ENCODE measurements around the gene HNRNPK. TPM values are rescaled to one million over a fixed set of nuclear protein-coding genes. Genes with fewer than 3 reads are reported as not detected.

Gene HNRNPK
- total and polyA plus RNA-seq, 4 donors = 535 to 647 (median 584) TPM

DNA sequence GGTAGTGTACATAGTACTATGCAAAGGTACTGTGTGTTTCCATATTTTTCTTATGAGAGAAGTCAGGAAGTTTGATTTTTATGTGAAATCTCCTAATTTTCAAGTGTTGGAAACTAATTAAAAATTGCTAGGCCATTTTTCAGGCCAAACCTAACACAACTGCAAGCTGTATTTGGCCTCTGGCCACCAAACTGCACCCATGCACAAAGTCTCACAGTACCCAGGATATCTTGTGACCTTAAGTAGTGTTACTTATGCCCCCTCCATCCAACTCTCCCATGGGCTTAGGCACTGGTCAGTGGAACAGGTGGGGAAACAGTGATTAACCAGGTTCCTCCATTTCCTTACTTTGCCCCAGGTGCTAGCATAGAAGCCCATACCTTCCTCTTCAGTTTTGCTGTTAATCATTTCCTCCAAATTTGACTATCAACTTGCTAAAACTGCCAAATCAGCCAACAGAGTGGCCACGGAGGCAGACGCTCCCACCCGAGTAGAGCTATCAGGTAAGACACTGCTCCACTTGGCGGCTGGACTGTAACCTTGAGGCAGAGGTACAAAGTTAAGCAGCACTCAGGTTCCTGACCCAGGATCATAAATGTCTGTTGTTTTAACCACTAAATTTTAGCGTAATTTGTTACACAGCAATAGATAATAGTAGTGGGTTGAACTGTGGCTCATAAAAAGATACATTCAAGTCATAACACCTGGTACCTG, 39.3 kb downstream of the HNRNPK start:
- Histone ChIP-seq H3K4me1 (ENCODE audit: control insufficient read depth, insufficient read depth, low read length) (no peaks in the 10 kb centered on the region), H3K27ac (ENCODE audit: low read depth, low read length) (no peak overlapping the region), H3K27me3 (ENCODE audit: control insufficient read depth, insufficient read depth, low read length) (no peaks in the 10 kb centered on the region), H3K9me3 (ENCODE audit: control insufficient read depth, insufficient read depth, low read length) (no peaks in the 10 kb centered on the region), H3K36me3 (ENCODE audit: control insufficient read depth, insufficient read depth, low read length) (peaks cover 32% of the 10 kb centered on the region), H3K4me3 (ENCODE audit: low read depth, low read length) (no peak overlapping the region)
- WGBS (ENCODE audit: insufficient coverage) = 100% methylated on average over 4 of the region's 5 CpGs
- no peak for DNase-seq (ENCODE audit: low read depth in 4 of 6, low spot score in 6 of 6)

DNA sequence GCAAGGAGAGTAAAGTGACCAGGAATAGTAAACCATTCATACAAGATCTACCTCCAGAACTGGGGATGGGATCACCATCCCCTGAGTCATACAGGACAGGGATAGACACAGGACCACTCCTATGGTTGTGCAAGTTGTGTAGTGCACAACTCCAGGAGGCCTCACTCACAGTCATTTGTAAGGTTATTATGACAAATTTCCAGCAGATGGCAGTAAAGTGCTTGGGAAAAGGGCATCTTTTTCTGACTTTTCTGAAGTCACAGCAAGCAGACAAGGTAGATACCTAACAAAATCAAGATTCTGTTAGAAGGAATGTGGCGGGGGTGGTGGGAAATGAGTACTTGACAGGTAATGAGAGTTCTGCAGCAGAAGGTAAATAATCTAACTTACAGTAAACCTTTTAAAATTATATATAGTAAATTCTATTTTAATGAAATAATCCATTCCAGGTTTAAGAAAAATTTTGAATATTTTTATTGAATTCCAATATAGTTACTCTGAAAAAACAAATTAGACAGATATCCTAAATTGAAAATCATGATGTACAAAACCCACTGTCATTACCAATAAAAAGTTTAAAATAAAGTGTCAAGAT, 42.1 kb downstream of the HNRNPK start:
- no peak overlapping the region for H3K27ac ChIP-seq (ENCODE audit: low read depth, low read length)
- H3K36me3 ChIP-seq (ENCODE audit: control insufficient read depth, insufficient read depth, low read length) = peaks cover 21% of the 10 kb centered on the region
- H3K27me3 ChIP-seq (ENCODE audit: control insufficient read depth, insufficient read depth, low read length) = no peaks in the 10 kb centered on the region
- no CpG with 5 or more reads among the region's 1 CpG for WGBS (ENCODE audit: insufficient coverage)
- H3K4me3 ChIP-seq (ENCODE audit: low read depth, low read length) = no peak overlapping the region
- H3K4me1 ChIP-seq (ENCODE audit: control insufficient read depth, insufficient read depth, low read length) = no peaks in the 10 kb centered on the region
- DNase-seq (ENCODE audit: low read depth in 4 of 6, low spot score in 6 of 6) = peak in 5 of 6 donors; percentile 35 to 93 (median 48)
- no peaks in the 10 kb centered on the region for H3K9me3 ChIP-seq (ENCODE audit: control insufficient read depth, insufficient read depth, low read length)

GRCh38 chr9:83936523-83936922, 43.5 kb downstream of the HNRNPK start:
- 97% methylated on average over 5 of the region's 6 CpGs for WGBS (ENCODE audit: insufficient coverage)
- no peaks in the 10 kb centered on the region for H3K9me3 ChIP-seq (ENCODE audit: control insufficient read depth, insufficient read depth, low read length)

DNA sequence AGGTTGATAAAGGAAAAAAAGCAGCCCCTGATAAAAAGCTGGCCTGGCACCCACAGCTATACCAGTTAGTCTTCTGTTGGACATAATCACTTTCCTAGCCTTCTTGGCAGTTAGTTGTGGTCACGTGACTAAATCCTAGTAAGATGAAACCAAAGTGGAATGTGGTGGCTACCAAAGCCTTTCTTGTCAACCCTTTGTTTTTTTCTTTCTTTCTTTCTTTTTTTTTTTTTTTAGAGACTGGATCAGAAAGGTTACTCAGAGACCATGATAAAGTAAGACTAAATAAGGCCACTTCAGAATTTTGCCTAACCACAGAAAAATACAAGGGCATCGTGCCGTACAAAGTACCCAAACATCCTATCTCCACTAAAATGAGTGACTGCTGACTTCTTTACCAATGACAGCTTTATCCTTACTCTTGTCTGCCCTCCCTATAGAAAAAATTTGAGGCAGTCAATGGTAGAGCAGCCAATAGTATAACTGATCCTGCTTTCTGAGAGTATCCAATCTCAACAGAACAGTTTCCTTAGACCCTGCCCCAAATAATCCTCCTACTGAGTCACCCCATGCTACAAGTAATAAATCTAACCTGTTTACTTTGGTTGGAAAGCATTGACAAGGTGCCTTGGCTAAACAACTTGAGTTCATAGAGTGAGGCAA, 44.6 kb downstream of the HNRNPK start:
- Histone ChIP-seq H3K36me3 (ENCODE audit: control insufficient read depth, insufficient read depth, low read length) (peaks cover 9% of the 10 kb centered on the region), H3K4me3 (ENCODE audit: low read depth, low read length) (no peak overlapping the region), H3K9me3 (ENCODE audit: control insufficient read depth, insufficient read depth, low read length) (no peaks in the 10 kb centered on the region), H3K27me3 (ENCODE audit: control insufficient read depth, insufficient read depth, low read length) (no peaks in the 10 kb centered on the region), H3K4me1 (ENCODE audit: control insufficient read depth, insufficient read depth, low read length) (no peaks in the 10 kb centered on the region), H3K27ac (ENCODE audit: low read depth, low read length) (no peak overlapping the region)
- DNase-seq (ENCODE audit: low read depth in 4 of 6, low spot score in 6 of 6) = peak in 1 of 6 donors; percentile 39
- WGBS (ENCODE audit: insufficient coverage) = no CpG with 5 or more reads among the region's 3 CpGs

More at GRCh38 chr9:83936523-83936922, 43.5 kb downstream of the HNRNPK start:
- no peak for DNase-seq (ENCODE audit: low read depth in 4 of 6, low spot score in 6 of 6)
- no peaks in the 10 kb centered on the region for H3K27me3 ChIP-seq (ENCODE audit: control insufficient read depth, insufficient read depth, low read length)
- no peak overlapping the region for H3K4me3 ChIP-seq (ENCODE audit: low read depth, low read length)
- H3K27ac ChIP-seq (ENCODE audit: low read depth, low read length) = no peak overlapping the region
- H3K4me1 ChIP-seq (ENCODE audit: control insufficient read depth, insufficient read depth, low read length) = no peaks in the 10 kb centered on the region
- peaks cover 13% of the 10 kb centered on the region for H3K36me3 ChIP-seq (ENCODE audit: control insufficient read depth, insufficient read depth, low read length)

- H3K36me3 ChIP-seq (ENCODE audit: control insufficient read depth, insufficient read depth, low read length) = peaks cover 7% of the 10 kb centered on the region
- H3K4me1 ChIP-seq (ENCODE audit: control insufficient read depth, insufficient read depth, low read length) = no peaks in the 10 kb centered on the region
- H3K4me3 ChIP-seq (ENCODE audit: low read depth, low read length) = no peak overlapping the region
- no peaks in the 10 kb centered on the region for H3K9me3 ChIP-seq (ENCODE audit: control insufficient read depth, insufficient read depth, low read length)
- WGBS (ENCODE audit: insufficient coverage) = no CpG with 5 or more reads among the region's 5 CpGs
- no peak for DNase-seq (ENCODE audit: low read depth in 4 of 6, low spot score in 6 of 6)
- no peaks in the 10 kb centered on the region for H3K27me3 ChIP-seq (ENCODE audit: control insufficient read depth, insufficient read depth, low read length)
- no peak overlapping the region for H3K27ac ChIP-seq (ENCODE audit: low read depth, low read length)
These were observed 45.3 kb downstream of the HNRNPK start for GRCh38 chr9:83934569-83935275.

- no peak overlapping the region for H3K4me3 ChIP-seq (ENCODE audit: low read depth, low read length)
- H3K4me1 ChIP-seq (ENCODE audit: control insufficient read depth, insufficient read depth, low read length) = no peaks in the 10 kb centered on the region
- no peaks in the 10 kb centered on the region for H3K9me3 ChIP-seq (ENCODE audit: control insufficient read depth, insufficient read depth, low read length)
- H3K36me3 ChIP-seq (ENCODE audit: control insufficient read depth, insufficient read depth, low read length) = peaks cover 2% of the 10 kb centered on the region
- no peak for DNase-seq (ENCODE audit: low read depth in 4 of 6, low spot score in 6 of 6)
- no CpG with 5 or more reads among the region's 3 CpGs for WGBS (ENCODE audit: insufficient coverage)
- H3K27ac ChIP-seq (ENCODE audit: low read depth, low read length) = no peak overlapping the region
- no peaks in the 10 kb centered on the region for H3K27me3 ChIP-seq (ENCODE audit: control insufficient read depth, insufficient read depth, low read length)
These were observed 46.2 kb downstream of the HNRNPK start for GRCh38 chr9:83933790-83934189.

DNA sequence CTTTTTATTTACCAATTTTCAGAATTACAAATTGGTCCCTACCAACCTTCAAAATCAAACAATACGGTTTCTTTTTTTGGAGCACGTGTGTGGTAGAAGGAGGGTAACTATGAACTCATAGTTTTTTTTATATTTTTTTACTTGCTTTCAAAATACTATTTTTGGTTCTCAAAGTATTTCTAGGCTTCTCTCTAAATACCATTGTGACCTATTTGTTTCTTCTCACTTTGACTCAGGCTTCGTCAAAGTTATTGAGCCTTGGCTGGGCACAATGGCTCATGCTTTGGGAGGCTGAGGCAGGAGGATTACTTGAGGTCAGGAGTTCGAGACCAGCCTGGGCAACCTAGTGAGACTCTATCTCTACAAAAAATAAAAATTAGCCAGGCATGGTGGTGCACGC, 47.2 kb downstream of the HNRNPK start:
- Histone ChIP-seq H3K4me3 (ENCODE audit: low read depth, low read length) (no peak overlapping the region), H3K27ac (ENCODE audit: low read depth, low read length) (no peak overlapping the region), H3K4me1 (ENCODE audit: control insufficient read depth, insufficient read depth, low read length) (no peaks in the 10 kb centered on the region), H3K9me3 (ENCODE audit: control insufficient read depth, insufficient read depth, low read length) (no peaks in the 10 kb centered on the region), H3K27me3 (ENCODE audit: control insufficient read depth, insufficient read depth, low read length) (no peaks in the 10 kb centered on the region), H3K36me3 (ENCODE audit: control insufficient read depth, insufficient read depth, low read length) (no peaks in the 10 kb centered on the region)
- DNase-seq (ENCODE audit: low read depth in 4 of 6, low spot score in 6 of 6) = no peak
- no CpG with 5 or more reads among the region's 5 CpGs for WGBS (ENCODE audit: insufficient coverage)

DNA sequence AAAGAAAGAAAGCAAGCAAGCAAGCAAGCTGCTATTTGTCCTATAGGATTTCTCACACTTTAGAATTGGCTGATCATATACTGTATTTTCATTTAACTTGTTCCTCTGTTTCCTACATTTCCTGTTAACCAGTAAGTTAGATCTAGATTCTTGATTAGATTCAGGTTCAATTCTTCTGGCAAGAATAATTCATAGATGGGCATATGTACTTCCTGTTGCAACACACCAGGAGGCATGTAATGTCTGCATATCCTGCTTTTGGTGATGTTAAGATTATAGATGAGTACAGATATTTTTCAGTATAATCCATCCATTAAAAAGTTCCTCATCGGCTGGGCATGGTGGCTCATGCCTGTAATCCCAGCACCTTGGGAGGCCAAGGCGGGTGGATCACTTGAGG, 48.0 kb downstream of the HNRNPK start:
- Histone ChIP-seq H3K27ac (ENCODE audit: low read depth, low read length) (no peak overlapping the region), H3K4me1 (ENCODE audit: control insufficient read depth, insufficient read depth, low read length) (no peaks in the 10 kb centered on the region), H3K9me3 (ENCODE audit: control insufficient read depth, insufficient read depth, low read length) (no peaks in the 10 kb centered on the region), H3K36me3 (ENCODE audit: control insufficient read depth, insufficient read depth, low read length) (no peaks in the 10 kb centered on the region), H3K27me3 (ENCODE audit: control insufficient read depth, insufficient read depth, low read length) (no peaks in the 10 kb centered on the region), H3K4me3 (ENCODE audit: low read depth, low read length) (no peak overlapping the region)
- DNase-seq (ENCODE audit: low read depth in 4 of 6, low spot score in 6 of 6) = no peak
- no CpG with 5 or more reads among the region's 2 CpGs for WGBS (ENCODE audit: insufficient coverage)

GRCh38 chr9:83930881-83931280, 49.1 kb downstream of the HNRNPK start:
- no peak for DNase-seq (ENCODE audit: low read depth in 4 of 6, low spot score in 6 of 6)
- WGBS (ENCODE audit: insufficient coverage) = 100% methylated on average over 4 of the region's 5 CpGs

More at GRCh38 chr9:83930881-83931280, 49.1 kb downstream of the HNRNPK start:
- H3K36me3 ChIP-seq (ENCODE audit: control insufficient read depth, insufficient read depth, low read length) = no peaks in the 10 kb centered on the region
- H3K9me3 ChIP-seq (ENCODE audit: control insufficient read depth, insufficient read depth, low read length) = no peaks in the 10 kb centered on the region
- no peaks in the 10 kb centered on the region for H3K4me1 ChIP-seq (ENCODE audit: control insufficient read depth, insufficient read depth, low read length)
- H3K27me3 ChIP-seq (ENCODE audit: control insufficient read depth, insufficient read depth, low read length) = no peaks in the 10 kb centered on the region
- no peak overlapping the region for H3K27ac ChIP-seq (ENCODE audit: low read depth, low read length)
- no peak overlapping the region for H3K4me3 ChIP-seq (ENCODE audit: low read depth, low read length)

Measured in spinal cord (tissue), 10 donors.